Aorta (tissue), 5 donors: ENCODE results near the gene R3HDM4. TPM values are rescaled to one million over a fixed set of nuclear protein-coding genes. Genes with fewer than 3 reads are reported as not detected.

ENCODE experiments used
- ATAC-seq: fragments of 200-7000 bp; cut with Tn5 transposase; one replicate; pipeline ENCODE4 v1.9.1; 2022; ENCODE audit warnings: moderate library complexity; ENCODE audit not compliant: low FRiP score
- DNase-seq, 2 donors: peaks; one replicate each; pipeline ENCODE4 v3.0.0-alpha.2; 2020
- H3K27ac ChIP-seq, 2 donors: one replicate each; pipeline ENCODE4 v1.5.1; 2013; ENCODE audit warnings: low read length in 2 of 2, mild to moderate bottlenecking in 2 of 2, moderate library complexity in 2 of 2, control low read depth in 1 of 2, inconsistent platforms in 1 of 2, low read depth in 1 of 2
- H3K27me3 ChIP-seq, 2 donors: one replicate each; pipeline ENCODE4 v1.6.1; 2013; ENCODE audit warnings: control low read depth in 1 of 2, low read length in 1 of 2, mild to moderate bottlenecking in 1 of 2, moderate library complexity in 1 of 2; ENCODE audit not compliant: insufficient read depth in 2 of 2, control insufficient read depth in 1 of 2
- H3K36me3 ChIP-seq, 2 donors: one replicate each; pipeline ENCODE4 v1.6.1; 2013; ENCODE audit warnings: control low read depth in 1 of 2, low read length in 1 of 2, mild to moderate bottlenecking in 1 of 2; ENCODE audit not compliant: insufficient read depth in 2 of 2, control insufficient read depth in 1 of 2
- H3K4me1 ChIP-seq, 2 donors: one replicate each; pipeline ENCODE4 v1.6.1; 2013; ENCODE audit warnings: low read length in 2 of 2, control low read depth in 1 of 2, mild to moderate bottlenecking in 1 of 2, moderate library complexity in 1 of 2; ENCODE audit not compliant: insufficient read depth in 2 of 2, control insufficient read depth in 1 of 2
- H3K4me3 ChIP-seq, 2 donors: one replicate each; pipeline ENCODE4 v1.5.1; 2013; ENCODE audit warnings: low read length in 2 of 2, control low read depth in 1 of 2, mild to moderate bottlenecking in 1 of 2
- H3K9me3 ChIP-seq: one replicate; pipeline ENCODE4 v1.6.1; 2013; ENCODE audit warnings: mild to moderate bottlenecking, low read length; ENCODE audit not compliant: control insufficient read depth
- WGBS, 2 donors: extraction: QIAGEN DNeasy Blood & Tissue Kit; methylation state at CpG; one replicate each; pipeline ENCODE4 v1.1.7; 2013; 5-methylcytosine and 5-hydroxymethylcytosine counted together
- intact Hi-C, 2 donors: fragments of 100-400 bp; cut with DNase I; formaldehyde crosslinking; loops; one replicate each; pipeline versions ENCODE4 v1.14.2 to v1.15.0; 2022
- polyA plus RNA-seq, 2 donors: library from polyadenylated mRNA; stranded (reverse); fragments of 200-250 nt; gene quantifications; one replicate each; pipeline ENCODE4 v1.2.3, GENCODE V29; 2013
- total RNA-seq, 2 donors: library from RNA; stranded (reverse); fragmentation: NEBNext Ultra II Directional; extraction: Animal tissue kit (Norgen Biotek cat#: 25700); gene quantifications; one replicate each; pipeline ENCODE4 v1.2.1, GENCODE V29; 2021
- donor health status: healthy with polysubstance abuse.
- donor health status: Bipolar disorder and iron deficiency.
- donor health status: DM: no; HTN: no; CAD: no.
- donor health status: DM: no; HTN: no; CAD: no.
- donor health status: DM: yes; HTN: yes; CAD: no.

The R3HDM4 gene
- total and polyA plus RNA-seq, 4 donors = 19.7 to 43.8 (median 38.9) TPM

DNA sequence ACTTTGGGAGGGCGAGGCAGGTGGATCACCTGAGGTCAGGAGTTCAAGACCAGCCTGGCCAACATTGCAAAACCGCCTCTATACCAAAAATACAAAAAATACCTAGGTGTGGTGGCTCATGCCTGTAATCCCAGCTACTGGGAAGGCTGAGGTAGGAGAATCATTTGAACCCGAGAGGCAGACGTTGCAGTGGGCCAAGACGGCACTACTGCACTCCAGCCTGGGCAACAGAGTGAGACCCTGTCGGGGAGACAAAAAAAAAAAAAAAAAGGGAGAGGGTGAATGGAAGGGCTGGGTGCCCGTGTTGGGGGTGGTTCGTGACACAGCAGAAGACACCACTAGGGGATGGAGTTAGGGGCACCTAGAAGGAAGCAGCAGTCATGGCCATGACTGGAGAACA lies 42.7 kb downstream of the R3HDM4 start:
- H3K4me1 ChIP-seq = no peaks in the 10 kb centered on the region
- no peaks in the 10 kb centered on the region for H3K36me3 ChIP-seq
- 86 to 92% methylated on average over 8 of the region's 8 CpGs for WGBS, 2 donors
- ATAC-seq = no peak
- no peak for DNase-seq
- no peak overlapping the region for H3K27ac ChIP-seq
- no peaks in the 10 kb centered on the region for H3K27me3 ChIP-seq
- H3K9me3 ChIP-seq = no peaks in the 10 kb centered on the region
- no peak overlapping the region for H3K4me3 ChIP-seq
- intact Hi-C loops = no loop called here

GRCh38 chr19:869245-870177 lies 43.5 kb downstream of the R3HDM4 start:
- Histone ChIP-seq H3K27ac (peak overlapping the region in 1 of 2 donors; percentile 14), H3K27me3 (no peaks in the 10 kb centered on the region), H3K36me3 (no peaks in the 10 kb centered on the region), H3K4me1 (no peaks in the 10 kb centered on the region), H3K9me3 (no peaks in the 10 kb centered on the region), H3K4me3 (no peak overlapping the region)
- intact Hi-C loops = loop anchor here in 1 of 2 donors (5.0 kb wide), 1 partner anchor 38 kb away; no protein-coding TSS in a partner anchor
- ATAC-seq (peak; percentile 77), DNase-seq (peak; percentile 89 to 92)
- WGBS, 2 donors = 57 to 58% methylated on average over 29 of the region's 29 CpGs

GRCh38 chr19:868458-869244 lies 44.4 kb downstream of the R3HDM4 start:
- H3K36me3 ChIP-seq = no peaks in the 10 kb centered on the region

GRCh38 chr19:867855-868457 lies 45.1 kb downstream of the R3HDM4 start:
- no peaks in the 10 kb centered on the region for H3K4me1 ChIP-seq
- DNase-seq = no peak
- 93 to 94% methylated on average over 38 to 39 of the region's 39 CpGs for WGBS, 2 donors
- H3K36me3 ChIP-seq = no peaks in the 10 kb centered on the region
- no peak overlapping the region for H3K4me3 ChIP-seq
- no peaks in the 10 kb centered on the region for H3K27me3 ChIP-seq
- H3K27ac ChIP-seq = no peak overlapping the region
- no peaks in the 10 kb centered on the region for H3K9me3 ChIP-seq
- intact Hi-C loops = loop anchor here in 1 of 2 donors (5.0 kb wide), 1 partner anchor 39 kb away; no protein-coding TSS in a partner anchor
- no peak for ATAC-seq

More at GRCh38 chr19:868458-869244, 44.4 kb downstream of the R3HDM4 start:
- no peak for DNase-seq
- intact Hi-C loops = loop anchor here in 1 of 2 donors (5.0 kb wide), 1 partner anchor 39 kb away; no protein-coding TSS in a partner anchor
- no peak overlapping the region for H3K4me3 ChIP-seq
- H3K4me1 ChIP-seq = no peaks in the 10 kb centered on the region
- peak overlapping the region in 1 of 2 donors; percentile 14 for H3K27ac ChIP-seq
- WGBS, 2 donors = 92 to 94% methylated on average over 34 of the region's 34 CpGs
- peak; percentile 0 for ATAC-seq
- no peaks in the 10 kb centered on the region for H3K27me3 ChIP-seq
- H3K9me3 ChIP-seq = no peaks in the 10 kb centered on the region

GRCh38 chr19:867301-867793 lies 45.7 kb downstream of the R3HDM4 start:
- ATAC-seq (no peak), DNase-seq (no peak)
- intact Hi-C loops = loop anchor here in 1 of 2 donors (5.0 kb wide), 1 partner anchor 40 kb away; no protein-coding TSS in a partner anchor
- Histone ChIP-seq H3K36me3 (no peaks in the 10 kb centered on the region), H3K4me1 (no peaks in the 10 kb centered on the region), H3K27me3 (no peaks in the 10 kb centered on the region), H3K27ac (no peak overlapping the region), H3K9me3 (no peaks in the 10 kb centered on the region), H3K4me3 (no peak overlapping the region)
- WGBS, 2 donors = 75 to 79% methylated on average over 16 of the region's 16 CpGs

DNA sequence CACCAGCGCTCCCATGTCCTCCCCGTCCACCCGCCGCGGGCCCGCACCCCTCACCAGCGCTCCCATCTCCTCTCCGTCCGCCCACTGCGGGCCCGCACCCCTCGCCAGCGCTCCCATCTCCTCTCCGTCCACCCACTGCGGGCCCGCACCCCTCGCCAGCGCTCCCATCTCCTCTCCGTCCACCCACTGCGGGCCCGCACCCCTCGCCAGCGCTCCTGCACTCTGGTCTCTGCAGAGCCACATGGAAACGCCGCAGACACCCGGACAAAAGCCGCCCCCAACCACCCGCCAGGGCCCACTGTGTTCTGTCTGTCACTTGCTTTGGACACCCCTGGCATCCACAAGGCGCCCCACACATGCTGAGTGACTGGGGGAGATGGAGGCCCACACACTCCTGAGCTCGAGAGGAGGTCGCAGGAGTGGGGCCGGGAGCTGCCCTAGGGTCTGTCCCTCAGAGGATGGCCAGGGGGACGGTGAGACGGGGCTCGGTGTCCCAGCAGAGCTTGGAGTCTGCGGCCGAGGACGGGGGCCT lies 46.2 kb downstream of the R3HDM4 start:
- Histone ChIP-seq H3K4me1 (no peaks in the 10 kb centered on the region), H3K9me3 (no peaks in the 10 kb centered on the region), H3K36me3 (no peaks in the 10 kb centered on the region), H3K27ac (no peak overlapping the region), H3K27me3 (no peaks in the 10 kb centered on the region), H3K4me3 (no peak overlapping the region)
- intact Hi-C loops = loop anchor here in 1 of 2 donors (5.0 kb wide), 1 partner anchor 40 kb away; no protein-coding TSS in a partner anchor
- DNase-seq (no peak), ATAC-seq (no peak)
- WGBS, 2 donors = 87 to 91% methylated on average over 33 to 38 of the region's 38 CpGs

GRCh38 chr19:863315-863620 lies 49.8 kb downstream of the R3HDM4 start:
- Histone ChIP-seq H3K9me3 (no peaks in the 10 kb centered on the region), H3K27me3 (peaks cover 0 to 3% of the 10 kb centered on the region in 2 donors), H3K27ac (no peak overlapping the region), H3K4me3 (no peak overlapping the region), H3K36me3 (no peaks in the 10 kb centered on the region), H3K4me1 (no peaks in the 10 kb centered on the region)
- ATAC-seq (no peak), DNase-seq (no peak)
- intact Hi-C loops = loop anchor here in 1 of 2 donors (5.0 kb wide), 1 partner anchor 54 kb away; the partner anchor contains the start of gene KISS1R
- WGBS, 2 donors = 65 to 67% methylated on average over 7 of the region's 7 CpGs
